ENCODE measurements around the gene ANXA2R.

DNA sequence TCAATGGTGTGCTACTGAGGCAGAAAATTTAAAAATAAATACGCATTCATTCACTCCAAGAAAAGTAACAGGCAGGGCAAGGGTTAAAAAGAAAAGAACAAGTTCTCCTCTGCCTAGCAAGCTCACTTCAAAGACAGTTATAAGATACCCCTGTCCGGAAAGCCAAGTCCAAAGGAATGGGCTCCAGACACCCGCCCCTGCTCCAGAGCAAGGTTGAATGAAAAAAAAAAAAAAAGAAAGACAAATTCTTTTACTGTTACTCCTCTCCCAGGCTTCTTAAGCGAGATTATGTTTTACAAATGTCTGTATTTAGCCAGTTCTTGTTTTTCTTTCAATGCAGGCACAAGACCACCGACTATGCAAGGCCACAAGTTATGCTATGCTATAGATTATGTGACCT is 9.1 kb upstream of the ANXA2R start:
- TF ChIP-seq, protein P1, sequence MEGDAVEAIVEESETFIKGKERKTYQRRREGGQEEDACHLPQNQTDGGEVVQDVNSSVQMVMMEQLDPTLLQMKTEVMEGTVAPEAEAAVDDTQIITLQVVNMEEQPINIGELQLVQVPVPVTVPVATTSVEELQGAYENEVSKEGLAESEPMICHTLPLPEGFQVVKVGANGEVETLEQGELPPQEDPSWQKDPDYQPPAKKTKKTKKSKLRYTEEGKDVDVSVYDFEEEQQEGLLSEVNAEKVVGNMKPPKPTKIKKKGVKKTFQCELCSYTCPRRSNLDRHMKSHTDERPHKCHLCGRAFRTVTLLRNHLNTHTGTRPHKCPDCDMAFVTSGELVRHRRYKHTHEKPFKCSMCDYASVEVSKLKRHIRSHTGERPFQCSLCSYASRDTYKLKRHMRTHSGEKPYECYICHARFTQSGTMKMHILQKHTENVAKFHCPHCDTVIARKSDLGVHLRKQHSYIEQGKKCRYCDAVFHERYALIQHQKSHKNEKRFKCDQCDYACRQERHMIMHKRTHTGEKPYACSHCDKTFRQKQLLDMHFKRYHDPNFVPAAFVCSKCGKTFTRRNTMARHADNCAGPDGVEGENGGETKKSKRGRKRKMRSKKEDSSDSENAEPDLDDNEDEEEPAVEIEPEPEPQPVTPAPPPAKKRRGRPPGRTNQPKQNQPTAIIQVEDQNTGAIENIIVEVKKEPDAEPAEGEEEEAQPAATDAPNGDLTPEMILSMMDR (IDR thresholded peaks at IDR 0.05; ENCODE audit: low read depth, low read length, poor library complexity, severe bottlenecking): no peak
- no peak for TF ChIP-seq EZH2phosphoT487 (IDR thresholded peaks at IDR 0.05; ENCODE audit: borderline replicate concordance, low read length)
